HS-5 (cell line): ENCODE data around the gene INTS3.
"Not testable (repeated sequence)": the region's sequence is repeated elsewhere in the genome, so short reads cannot be mapped to it uniquely, and the experiment has no call there.

Experiments
- DNase-seq: peaks from one replicate; pipeline ENCODE4 v3.0.0-alpha.2; 2012; ENCODE audit warnings: low read depth

The INTS3 gene

DNA sequence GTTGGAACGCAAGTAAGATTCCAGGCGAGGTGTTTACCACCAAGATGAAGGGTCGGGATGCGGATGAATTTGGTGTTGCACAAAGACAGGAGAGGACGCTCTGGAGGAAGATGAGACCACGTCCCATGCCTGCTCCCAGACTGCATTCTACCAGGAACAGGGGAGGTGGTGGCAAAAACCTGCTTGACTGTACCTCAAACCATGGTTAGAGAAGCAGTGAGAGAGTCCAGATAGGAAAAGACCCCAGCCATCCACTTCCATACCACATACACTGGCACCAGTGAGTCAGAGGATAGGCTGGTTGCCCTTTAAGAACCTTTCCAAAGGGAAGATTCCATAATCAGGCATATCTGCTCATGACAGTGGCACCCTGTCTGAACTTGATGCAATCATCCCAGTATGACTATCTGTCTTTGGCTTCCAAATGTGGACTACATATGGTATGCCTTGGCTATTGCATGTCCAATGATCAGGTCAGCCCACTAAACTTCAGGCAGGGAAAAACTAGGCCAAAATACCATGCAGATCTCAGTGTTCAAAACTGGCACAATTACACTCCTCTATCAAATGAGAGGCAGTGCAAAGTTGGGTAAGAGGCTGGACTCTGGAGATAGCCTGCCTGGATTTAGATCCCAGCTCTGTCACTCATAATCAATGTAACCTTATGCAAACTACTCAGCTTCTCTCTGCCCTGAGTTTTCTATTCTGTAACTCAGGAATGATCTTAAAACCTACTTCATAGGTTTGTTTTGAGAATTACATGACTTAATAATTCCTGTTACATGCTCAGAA lies 28.7 kb upstream of the INTS3 start:
- peak; percentile 85 for DNase-seq

GRCh38 chr1:153699768-153700167 lies 28.1 kb upstream of the INTS3 start:
- no peak for DNase-seq

- DNase-seq = no peak
Measured at GRCh38 chr1:153705484-153705883, 22.4 kb upstream of the INTS3 start.

DNA sequence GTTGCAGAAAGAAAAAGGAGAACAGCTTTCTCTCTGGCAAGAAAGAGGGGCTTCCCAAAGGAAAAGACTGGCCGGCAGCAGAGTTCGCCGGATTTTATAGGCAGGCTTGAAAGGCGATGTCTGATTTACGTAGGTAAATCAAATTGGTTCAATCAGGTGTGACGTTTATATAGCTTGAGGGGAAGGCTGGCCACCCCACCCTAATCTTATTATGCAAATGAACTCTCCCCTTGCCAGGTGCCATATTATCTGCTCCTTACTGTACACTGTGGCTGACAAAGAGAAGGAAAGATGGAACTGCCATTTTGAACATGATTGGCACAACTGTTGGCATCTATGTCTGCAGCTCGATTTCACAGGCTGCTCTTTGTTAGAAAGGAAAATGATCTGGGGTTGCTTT lies 16.8 kb upstream of the INTS3 start:
- no peak for DNase-seq

DNA sequence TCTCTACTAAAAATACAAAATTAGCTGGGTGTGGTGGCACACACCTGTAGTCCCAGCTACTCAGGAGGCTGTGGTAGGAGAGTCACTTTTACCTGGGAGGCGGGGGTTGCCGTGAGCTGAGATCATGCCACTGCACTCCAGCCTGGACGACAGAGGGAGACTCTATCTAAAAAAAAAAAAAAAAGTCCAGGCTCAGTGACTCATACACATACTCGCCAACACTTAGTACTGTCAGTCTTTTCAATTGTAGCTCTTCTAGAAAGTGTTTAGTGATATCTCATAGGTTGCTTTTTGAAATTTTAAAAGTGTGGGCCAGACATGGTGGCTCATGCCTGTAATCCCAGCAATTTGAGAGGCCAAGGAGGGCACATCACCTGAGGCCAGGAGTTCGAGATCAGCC lies 11.6 kb upstream of the INTS3 start:
- not testable (repeated sequence) for DNase-seq

- no peak for DNase-seq
Measured at GRCh38 chr1:153717330-153717729, 10.5 kb upstream of the INTS3 start.

DNA sequence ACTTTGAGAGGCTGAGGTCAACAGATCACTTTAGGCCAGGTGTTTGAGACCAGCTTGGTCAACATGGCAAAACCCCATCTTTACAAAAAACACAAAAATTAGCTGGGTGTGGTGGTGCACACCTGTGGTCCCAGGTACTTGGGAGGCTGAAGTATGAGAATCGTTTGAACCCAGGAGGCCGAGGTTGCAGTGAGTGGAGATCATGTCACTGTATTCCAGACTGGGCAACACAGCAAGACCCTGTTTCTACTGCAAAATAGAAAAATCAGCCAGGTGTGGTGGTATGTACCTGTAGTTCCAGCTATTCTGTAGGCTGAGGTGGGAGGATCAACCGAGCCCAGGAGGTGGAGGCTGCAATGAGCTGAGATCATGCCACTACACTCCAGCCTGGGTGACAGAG lies 4.2 kb upstream of the INTS3 start:
- DNase-seq = no peak

DNA sequence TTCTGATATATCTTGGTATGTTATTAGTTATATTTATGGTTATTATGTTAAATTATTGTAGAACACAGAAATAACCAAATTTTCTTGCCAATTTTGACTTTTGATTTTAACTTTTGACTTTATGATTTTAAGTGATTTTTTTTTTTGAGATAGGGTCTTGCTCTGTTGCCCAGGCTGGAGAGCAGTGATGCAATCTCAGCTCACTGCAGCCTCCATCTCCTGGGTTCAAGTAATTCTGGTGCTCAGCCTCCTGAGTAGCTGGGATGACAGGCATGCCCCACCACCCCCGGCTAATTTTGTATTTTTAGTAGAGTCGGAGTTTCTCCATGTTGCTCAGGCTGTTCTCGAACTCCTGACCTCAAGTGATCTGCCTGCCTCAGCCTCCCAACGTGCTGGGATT lies 3.2 kb upstream of the INTS3 start:
- DNase-seq = not testable (repeated sequence)

- no peak for DNase-seq
Measured at GRCh38 chr1:153728305-153729066, 636 bp downstream of the INTS3 start.

GRCh38 chr1:153730468-153730988 lies 2.7 kb downstream of the INTS3 start:
- no peak for DNase-seq

- no peak for DNase-seq
Measured at GRCh38 chr1:153733970-153734369, 6.1 kb downstream of the INTS3 start.

DNA sequence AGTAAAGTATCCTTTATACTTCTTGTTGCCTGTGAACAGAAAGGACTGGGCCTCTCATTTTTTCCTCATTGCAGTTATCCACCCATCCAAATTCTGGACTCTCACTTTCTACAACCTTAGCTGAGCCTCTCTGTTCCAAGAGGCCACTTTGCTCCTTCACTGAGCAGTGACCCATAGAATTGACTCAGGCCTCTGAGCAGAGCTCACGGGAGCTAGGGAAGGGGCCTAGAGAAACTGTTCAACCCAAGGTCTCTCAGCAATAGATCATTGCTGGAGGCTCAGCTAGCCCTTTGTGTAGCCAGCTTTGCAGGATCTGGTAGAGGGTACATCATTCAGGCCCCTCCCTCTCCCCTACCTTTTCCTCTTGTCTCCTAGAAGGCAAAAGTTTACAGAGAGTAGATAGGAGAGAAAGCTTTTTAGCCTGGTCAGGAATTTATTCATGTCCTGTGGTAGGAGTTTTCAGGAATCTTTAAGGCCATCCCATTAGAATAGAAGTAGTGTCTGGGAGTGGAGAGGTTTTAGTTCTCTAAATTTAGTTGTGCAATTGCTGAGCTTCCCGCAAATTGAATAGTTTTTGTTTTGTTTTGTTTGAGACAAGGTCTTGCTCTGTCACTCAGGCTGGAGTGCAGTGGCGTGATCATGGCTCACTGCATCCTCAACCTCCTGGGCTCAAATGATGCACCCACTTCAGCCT lies 6.7 kb downstream of the INTS3 start:
- DNase-seq = no peak

DNA sequence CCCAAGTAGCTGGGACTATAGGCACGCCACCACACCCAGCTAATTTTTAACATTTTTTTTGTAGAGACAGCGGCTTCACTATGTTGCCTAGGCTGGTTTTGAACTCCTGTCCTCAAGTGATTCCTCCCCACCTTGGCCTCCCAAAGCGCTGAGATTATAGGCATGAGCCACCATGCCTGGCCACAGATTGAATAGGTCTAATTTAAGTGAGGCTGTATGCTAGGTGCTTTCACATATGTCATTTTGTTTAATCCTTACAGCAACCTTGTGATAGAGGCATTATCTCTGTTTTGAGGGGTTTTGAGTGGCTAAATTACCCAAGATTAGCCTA lies 7.2 kb downstream of the INTS3 start:
- DNase-seq = no peak

GRCh38 chr1:153741986-153742385 lies 14.1 kb downstream of the INTS3 start:
- no peak for DNase-seq

GRCh38 chr1:153742411-153743142 lies 14.7 kb downstream of the INTS3 start:
- no peak for DNase-seq

- no peak for DNase-seq
Measured at GRCh38 chr1:153745417-153745816, 17.6 kb downstream of the INTS3 start.

- no peak for DNase-seq
Measured at GRCh38 chr1:153746174-153746573, 18.3 kb downstream of the INTS3 start.

DNA sequence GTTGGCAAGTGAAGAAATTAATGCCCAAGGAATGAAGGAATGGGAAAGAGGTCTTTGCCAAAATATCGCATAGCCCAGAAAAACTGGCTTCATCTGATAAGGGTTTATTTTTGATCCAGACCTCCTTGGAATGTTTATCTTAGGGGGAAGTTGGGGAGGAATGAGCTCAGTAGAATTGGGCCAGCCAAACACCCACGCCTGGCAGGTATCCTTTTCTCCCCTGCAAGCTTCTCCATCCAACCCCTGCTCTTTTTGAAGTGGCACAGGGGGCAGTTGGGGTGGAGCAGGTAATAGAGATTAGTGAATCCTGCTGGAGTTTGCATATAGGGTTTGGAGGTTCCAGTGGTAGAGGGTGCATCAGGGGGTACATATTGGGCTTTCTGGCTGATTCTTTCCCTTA lies 21.1 kb downstream of the INTS3 start:
- DNase-seq = no peak

- peak; percentile 26 for DNase-seq
Measured at GRCh38 chr1:153749408-153750005, 21.7 kb downstream of the INTS3 start.

GRCh38 chr1:153750026-153750995 lies 22.5 kb downstream of the INTS3 start:
- no peak for DNase-seq
